ENCODE measurements around the gene FRAS1. TPM values are rescaled to one million over a fixed set of nuclear protein-coding genes. Genes with fewer than 3 reads are reported as not detected.

Gene FRAS1
- total and polyA plus RNA-seq, 12 donors: 0.20 to 2.3 (median 0.84) TPM

DNA sequence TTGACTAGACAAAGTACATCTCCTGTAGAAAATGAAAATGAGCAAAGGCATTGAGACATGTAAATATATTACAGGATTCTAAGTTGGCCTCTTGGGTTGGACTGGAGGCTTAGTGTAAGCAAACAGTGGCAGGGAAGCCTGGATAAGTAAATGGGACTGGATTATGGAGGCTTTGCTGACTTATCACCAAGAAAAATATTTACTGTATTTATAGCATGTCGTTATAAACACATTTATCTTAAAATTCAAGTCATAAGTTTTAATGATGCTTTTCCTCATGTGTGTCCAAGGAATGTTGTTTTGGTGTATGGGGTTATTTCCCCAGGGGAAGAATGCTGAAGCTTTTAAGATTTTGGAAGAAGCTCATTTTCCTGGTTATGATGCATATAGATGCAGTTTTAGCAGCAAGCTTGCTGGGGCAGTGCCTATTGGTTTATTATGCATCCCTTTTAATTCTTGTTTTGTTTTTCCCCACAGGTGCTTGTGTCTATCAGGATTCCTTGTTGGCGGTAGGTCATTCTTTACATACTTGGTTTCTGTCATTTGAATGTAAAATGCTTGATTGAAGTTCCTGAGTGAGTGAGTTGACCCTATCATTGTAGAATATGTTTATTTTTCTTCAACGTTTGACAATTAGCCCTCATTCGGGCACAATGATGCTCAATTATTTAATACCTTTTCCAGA, 8.5 kb downstream of the FRAS1 start:
- Histone ChIP-seq H3K4me3 (no peak overlapping the region), H3K27me3 (no peaks in the 10 kb centered on the region), H3K27ac (no peak overlapping the region), H3K9me3 (replicated peaks in 1 of 3) (no peaks in the 10 kb centered on the region), H3K4me1 (replicated peaks in 1 of 2) (no peaks in the 10 kb centered on the region), H3K36me3 (replicated peaks in 1 of 2) (no peaks in the 10 kb centered on the region)
- no peak for DNase-seq
- 43 to 55% (median 44%) methylated on average over 4 of the region's 4 CpGs for WGBS, 4 donors
- no peak for TF ChIP-seq POLR2A (IDR thresholded peaks at IDR 0.05)
- TF ChIP-seq, protein P1, sequence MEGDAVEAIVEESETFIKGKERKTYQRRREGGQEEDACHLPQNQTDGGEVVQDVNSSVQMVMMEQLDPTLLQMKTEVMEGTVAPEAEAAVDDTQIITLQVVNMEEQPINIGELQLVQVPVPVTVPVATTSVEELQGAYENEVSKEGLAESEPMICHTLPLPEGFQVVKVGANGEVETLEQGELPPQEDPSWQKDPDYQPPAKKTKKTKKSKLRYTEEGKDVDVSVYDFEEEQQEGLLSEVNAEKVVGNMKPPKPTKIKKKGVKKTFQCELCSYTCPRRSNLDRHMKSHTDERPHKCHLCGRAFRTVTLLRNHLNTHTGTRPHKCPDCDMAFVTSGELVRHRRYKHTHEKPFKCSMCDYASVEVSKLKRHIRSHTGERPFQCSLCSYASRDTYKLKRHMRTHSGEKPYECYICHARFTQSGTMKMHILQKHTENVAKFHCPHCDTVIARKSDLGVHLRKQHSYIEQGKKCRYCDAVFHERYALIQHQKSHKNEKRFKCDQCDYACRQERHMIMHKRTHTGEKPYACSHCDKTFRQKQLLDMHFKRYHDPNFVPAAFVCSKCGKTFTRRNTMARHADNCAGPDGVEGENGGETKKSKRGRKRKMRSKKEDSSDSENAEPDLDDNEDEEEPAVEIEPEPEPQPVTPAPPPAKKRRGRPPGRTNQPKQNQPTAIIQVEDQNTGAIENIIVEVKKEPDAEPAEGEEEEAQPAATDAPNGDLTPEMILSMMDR (IDR thresholded peaks at IDR 0.05): no peak
- intact Hi-C loops (cut with DNase I): no loop called here

DNA sequence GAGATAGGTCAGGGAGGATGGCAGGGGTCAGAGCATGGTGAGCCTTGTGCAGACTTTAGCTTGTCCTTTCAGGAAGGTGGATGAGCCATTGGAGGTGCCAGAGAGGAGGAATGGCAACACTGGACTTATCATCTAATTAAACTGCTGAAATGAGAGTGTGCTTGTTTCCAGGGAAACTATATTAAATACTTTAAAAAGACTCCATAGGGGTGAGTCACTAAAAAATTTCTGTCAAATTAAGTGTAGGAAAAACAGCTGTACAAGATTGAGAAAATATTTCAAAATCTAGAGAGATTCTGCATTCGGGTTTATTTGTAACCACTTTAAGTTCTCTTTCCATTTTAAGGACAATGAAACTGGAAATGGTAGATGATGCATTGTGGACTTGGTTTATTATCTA, 11.4 kb downstream of the FRAS1 start:
- H3K9me3 ChIP-seq (replicated peaks in 1 of 3): no peaks in the 10 kb centered on the region
- no peaks in the 10 kb centered on the region for H3K4me1 ChIP-seq (replicated peaks in 1 of 2)
- TF ChIP-seq, protein P1 (IDR thresholded peaks at IDR 0.05): no peak
- TF ChIP-seq POLR2A (IDR thresholded peaks at IDR 0.05): no peak
- 25 to 83% (median 55%) methylated on average over 1 of the region's 1 CpG for WGBS, 4 donors
- no peaks in the 10 kb centered on the region for H3K27me3 ChIP-seq
- H3K4me3 ChIP-seq: no peak overlapping the region
- intact Hi-C loops (cut with DNase I): no loop called here
- no peak overlapping the region for H3K27ac ChIP-seq
- DNase-seq: no peak
- no peaks in the 10 kb centered on the region for H3K36me3 ChIP-seq (replicated peaks in 1 of 2)

DNA sequence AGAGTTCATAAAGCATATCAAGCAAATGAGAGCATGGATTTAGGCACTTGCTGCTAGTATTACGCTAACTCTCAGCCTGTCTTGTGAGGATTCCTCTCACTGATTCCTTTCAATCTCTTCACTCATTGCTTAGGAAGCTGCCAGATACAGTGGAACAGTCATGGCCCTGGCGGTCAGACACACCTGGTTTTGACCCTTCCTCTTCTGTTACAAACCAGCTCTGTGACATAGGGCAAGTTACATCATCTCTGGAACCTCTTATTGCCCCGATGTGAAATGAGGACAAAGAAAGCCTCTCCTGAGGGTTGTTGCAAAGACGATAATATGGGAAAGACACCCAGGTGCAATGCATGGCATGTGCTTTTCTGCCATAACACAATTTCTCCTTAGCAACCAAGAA, 12.2 kb downstream of the FRAS1 start:
- WGBS, 4 donors: 72 to 82% (median 77%) methylated on average over 4 of the region's 4 CpGs

DNA sequence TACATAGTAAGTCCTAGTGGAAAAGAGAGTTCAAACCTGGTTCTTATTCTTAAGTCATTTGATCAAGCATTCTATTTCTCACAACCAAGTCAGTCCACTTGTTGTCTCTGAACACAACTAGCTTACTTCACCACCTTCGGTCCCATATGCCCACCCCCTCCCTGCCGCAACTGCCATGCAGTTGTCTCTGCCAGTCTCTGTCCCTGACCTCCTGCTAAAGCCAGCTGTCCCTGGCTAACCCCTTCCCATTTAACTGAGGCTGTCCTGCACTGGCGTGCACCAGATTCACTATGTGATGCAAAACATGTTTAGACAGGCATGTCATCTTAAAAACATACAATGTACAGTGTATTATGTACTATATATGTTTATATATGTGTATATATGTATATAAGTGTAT, 12.7 kb downstream of the FRAS1 start:
- Histone ChIP-seq H3K27me3 (no peaks in the 10 kb centered on the region), H3K4me1 (replicated peaks in 1 of 2) (no peaks in the 10 kb centered on the region), H3K27ac (no peak overlapping the region), H3K4me3 (no peak overlapping the region), H3K36me3 (replicated peaks in 1 of 2) (no peaks in the 10 kb centered on the region), H3K9me3 (replicated peaks in 1 of 3) (no peaks in the 10 kb centered on the region)
- intact Hi-C loops (cut with DNase I): no loop called here
- DNase-seq: no peak
- TF ChIP-seq, protein P1 (IDR thresholded peaks at IDR 0.05): no peak
- TF ChIP-seq POLR2A (IDR thresholded peaks at IDR 0.05): no peak
- WGBS, 4 donors: 58 to 93% (median 72%) methylated on average over 3 of the region's 3 CpGs

More for the DNA sequence above, 12.2 kb downstream of the FRAS1 start:
- intact Hi-C loops (cut with DNase I): no loop called here
- no peaks in the 10 kb centered on the region for H3K27me3 ChIP-seq
- H3K27ac ChIP-seq: no peak overlapping the region
- TF ChIP-seq, protein P1 (IDR thresholded peaks at IDR 0.05): no peak
- no peak for TF ChIP-seq POLR2A (IDR thresholded peaks at IDR 0.05)
- H3K4me3 ChIP-seq: no peak overlapping the region
- H3K36me3 ChIP-seq (replicated peaks in 1 of 2): no peaks in the 10 kb centered on the region
- no peak for DNase-seq
- no peaks in the 10 kb centered on the region for H3K9me3 ChIP-seq (replicated peaks in 1 of 3)
- H3K4me1 ChIP-seq (replicated peaks in 1 of 2): no peaks in the 10 kb centered on the region
